HEK293 (cell line): ENCODE results near the gene ADAMTSL3.

Experiments used
- BCL11A ChIP-seq: fragments of 450-650 bp; formaldehyde crosslinking; IDR thresholded peaks from 2 replicates; pipeline ENCODE4 v1.5.1; 2016; ENCODE audit warnings: low read depth, missing biosample characterization, missing genetic modification characterization
- GLI2 ChIP-seq: fragments of 450-650 bp; formaldehyde crosslinking; IDR thresholded peaks from 2 replicates; pipeline ENCODE4; 2017; ENCODE audit warnings: missing biosample characterization, missing genetic modification characterization, low read depth, borderline replicate concordance
- SP3 ChIP-seq: fragments of 450-650 bp; formaldehyde crosslinking; IDR thresholded peaks from 2 replicates; pipeline ENCODE4 v1.5.1; 2016; ENCODE audit warnings: missing biosample characterization, missing genetic modification characterization
- TCF7L2 ChIP-seq: IDR thresholded peaks from 2 replicates; pipeline ENCODE4 v1.6.1; 2011; ENCODE audit warnings: low read depth, mild to moderate bottlenecking, inconsistent platforms, low read length, moderate library complexity, borderline replicate concordance
- ZNF157 ChIP-seq: fragments of 450-650 bp; formaldehyde crosslinking; IDR thresholded peaks from 2 replicates; pipeline ENCODE4 v1.5.1; 2016; ENCODE audit warnings: missing biosample characterization, missing genetic modification characterization
- ZNF274 ChIP-seq, 2 experiments: fragments of 200-500 bp in 1 of 2; fragments of 450-650 bp in 1 of 2; sonication (Bioruptor generic) in 1 of 2; formaldehyde crosslinking in 1 of 2; IDR thresholded peaks; 2 replicates each; pipeline versions ENCODE4 v1.5.1 to v1.6.1; 2014 to 2016; ENCODE audit warnings: borderline replicate concordance in 1 of 2, inconsistent platforms in 1 of 2, low read length in 1 of 2, missing biosample characterization in 1 of 2, missing genetic modification characterization in 1 of 2
- ZNF391 ChIP-seq: fragments of 450-650 bp; formaldehyde crosslinking; IDR thresholded peaks from 2 replicates; pipeline ENCODE4 v1.5.1; 2016; ENCODE audit warnings: low read depth, missing biosample characterization, missing genetic modification characterization, borderline replicate concordance
- TF ChIP-seq, protein P1 (sequence below): fragments of 450-650 bp; formaldehyde crosslinking; IDR thresholded peaks from 2 replicates; pipeline ENCODE4 v1.5.1; 2016; ENCODE audit warnings: missing biosample characterization, missing genetic modification characterization
- TF ChIP-seq, protein P2 (sequence below): fragments of 450-650 bp; formaldehyde crosslinking; IDR thresholded peaks from 2 replicates; pipeline ENCODE4 v1.5.1; 2016; ENCODE audit warnings: missing biosample characterization, missing genetic modification characterization
- TF ChIP-seq, protein P3 (sequence below): fragments of 450-650 bp; formaldehyde crosslinking; IDR thresholded peaks from 2 replicates; pipeline ENCODE4 v1.5.1; 2016; ENCODE audit warnings: missing biosample characterization, missing genetic modification characterization
- TF ChIP-seq, protein P4 (sequence below): fragments of 450-650 bp; formaldehyde crosslinking; IDR thresholded peaks from 2 replicates; pipeline ENCODE4 v1.5.1; 2017; ENCODE audit warnings: missing biosample characterization, missing genetic modification characterization
- TF ChIP-seq, protein P5 (sequence below): fragments of 450-650 bp; formaldehyde crosslinking; IDR thresholded peaks from 2 replicates; pipeline ENCODE4 v1.5.1; 2016; ENCODE audit warnings: missing biosample characterization, missing genetic modification characterization
- TF ChIP-seq, protein P6 (sequence below): IDR thresholded peaks from 2 replicates; pipeline ENCODE4 v1.6.1; 2011; ENCODE audit warnings: mild to moderate bottlenecking, low read depth, low read length, borderline replicate concordance

DNA sequence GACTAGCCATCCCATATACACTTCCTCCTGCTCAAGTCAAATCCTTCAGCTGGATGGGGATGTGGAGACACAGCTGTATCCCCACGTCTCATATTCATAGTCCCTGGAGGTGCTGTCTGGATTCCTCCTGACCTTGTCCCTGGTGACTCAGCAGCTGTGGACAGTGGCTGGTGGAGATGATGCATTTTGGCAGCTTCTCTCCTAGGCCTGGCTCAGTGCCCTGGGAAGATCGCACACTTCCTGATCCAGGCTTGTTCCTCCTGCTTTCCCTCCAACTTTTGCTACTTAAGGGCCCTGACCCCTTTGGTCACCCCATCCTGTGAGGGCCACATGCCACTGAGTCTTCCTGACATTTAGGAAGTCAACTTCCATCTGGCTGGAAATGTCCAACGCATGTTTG, 44.4 kb downstream of the ADAMTSL3 start:
- TF ChIP-seq TCF7L2: no peak
- TF ChIP-seq, protein P1, sequence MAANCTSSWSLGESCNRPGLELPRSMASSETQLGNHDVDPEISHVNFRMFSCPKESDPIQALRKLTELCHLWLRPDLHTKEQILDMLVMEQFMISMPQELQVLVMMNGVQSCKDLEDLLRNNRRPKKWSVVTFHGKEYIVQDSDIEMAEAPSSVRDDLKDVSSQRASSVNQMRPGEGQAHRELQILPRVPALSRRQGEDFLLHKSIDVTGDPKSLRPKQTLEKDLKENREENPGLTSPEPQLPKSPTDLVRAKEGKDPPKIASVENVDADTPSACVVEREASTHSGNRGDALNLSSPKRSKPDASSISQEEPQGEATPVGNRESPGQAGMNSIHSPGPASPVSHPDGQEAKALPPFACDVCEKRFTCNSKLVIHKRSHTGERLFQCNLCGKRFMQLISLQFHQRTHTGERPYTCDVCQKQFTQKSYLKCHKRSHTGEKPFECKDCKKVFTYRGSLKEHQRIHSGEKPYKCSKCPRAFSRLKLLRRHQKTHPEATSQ (tag by site-specific recombination): no peak
- no peak for TF ChIP-seq ZNF274 (IDR thresholded peaks at IDR 0.05; ENCODE audit: low read length)
- no peak for TF ChIP-seq ZNF274 (tag by site-specific recombination; IDR thresholded peaks at IDR 0.05; ENCODE audit: borderline replicate concordance)
- TF ChIP-seq, protein P2, sequence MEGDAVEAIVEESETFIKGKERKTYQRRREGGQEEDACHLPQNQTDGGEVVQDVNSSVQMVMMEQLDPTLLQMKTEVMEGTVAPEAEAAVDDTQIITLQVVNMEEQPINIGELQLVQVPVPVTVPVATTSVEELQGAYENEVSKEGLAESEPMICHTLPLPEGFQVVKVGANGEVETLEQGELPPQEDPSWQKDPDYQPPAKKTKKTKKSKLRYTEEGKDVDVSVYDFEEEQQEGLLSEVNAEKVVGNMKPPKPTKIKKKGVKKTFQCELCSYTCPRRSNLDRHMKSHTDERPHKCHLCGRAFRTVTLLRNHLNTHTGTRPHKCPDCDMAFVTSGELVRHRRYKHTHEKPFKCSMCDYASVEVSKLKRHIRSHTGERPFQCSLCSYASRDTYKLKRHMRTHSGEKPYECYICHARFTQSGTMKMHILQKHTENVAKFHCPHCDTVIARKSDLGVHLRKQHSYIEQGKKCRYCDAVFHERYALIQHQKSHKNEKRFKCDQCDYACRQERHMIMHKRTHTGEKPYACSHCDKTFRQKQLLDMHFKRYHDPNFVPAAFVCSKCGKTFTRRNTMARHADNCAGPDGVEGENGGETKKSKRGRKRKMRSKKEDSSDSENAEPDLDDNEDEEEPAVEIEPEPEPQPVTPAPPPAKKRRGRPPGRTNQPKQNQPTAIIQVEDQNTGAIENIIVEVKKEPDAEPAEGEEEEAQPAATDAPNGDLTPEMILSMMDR: no peak
- no peak for TF ChIP-seq ZNF157
- TF ChIP-seq, protein P3, sequence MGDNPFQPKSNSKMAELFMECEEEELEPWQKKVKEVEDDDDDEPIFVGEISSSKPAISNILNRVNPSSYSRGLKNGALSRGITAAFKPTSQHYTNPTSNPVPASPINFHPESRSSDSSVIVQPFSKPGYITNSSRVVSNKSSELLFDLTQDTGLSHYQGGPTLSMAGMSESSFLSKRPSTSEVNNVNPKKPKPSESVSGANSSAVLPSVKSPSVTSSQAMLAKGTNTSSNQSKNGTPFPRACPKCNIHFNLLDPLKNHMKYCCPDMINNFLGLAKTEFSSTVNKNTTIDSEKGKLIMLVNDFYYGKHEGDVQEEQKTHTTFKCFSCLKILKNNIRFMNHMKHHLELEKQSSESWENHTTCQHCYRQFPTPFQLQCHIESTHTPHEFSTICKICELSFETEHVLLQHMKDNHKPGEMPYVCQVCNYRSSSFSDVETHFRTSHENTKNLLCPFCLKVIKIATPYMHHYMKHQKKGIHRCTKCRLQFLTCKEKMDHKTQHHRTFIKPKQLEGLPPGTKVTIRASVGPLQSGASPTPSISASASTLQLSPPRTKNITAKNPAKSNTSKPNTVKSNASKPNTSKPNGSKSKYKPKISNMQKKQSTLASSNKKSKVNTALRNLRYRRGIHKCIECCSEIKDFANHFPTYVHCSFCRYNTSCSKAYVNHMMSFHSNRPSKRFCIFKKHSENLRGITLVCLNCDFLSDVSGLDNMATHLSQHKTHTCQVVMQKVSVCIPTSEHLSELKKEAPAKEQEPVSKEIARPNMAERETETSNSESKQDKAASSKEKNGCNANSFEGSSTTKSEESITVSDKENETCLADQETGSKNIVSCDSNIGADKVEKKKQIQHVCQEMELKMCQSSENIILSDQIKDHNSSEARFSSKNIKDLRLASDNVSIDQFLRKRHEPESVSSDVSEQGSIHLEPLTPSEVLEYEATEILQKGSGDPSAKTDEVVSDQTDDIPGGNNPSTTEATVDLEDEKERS: no peak
- no peak for TF ChIP-seq BCL11A (tag by site-specific recombination)
- TF ChIP-seq SP3: no peak
- TF ChIP-seq GLI2 (tag by site-specific recombination): no peak
- TF ChIP-seq, protein P4, sequence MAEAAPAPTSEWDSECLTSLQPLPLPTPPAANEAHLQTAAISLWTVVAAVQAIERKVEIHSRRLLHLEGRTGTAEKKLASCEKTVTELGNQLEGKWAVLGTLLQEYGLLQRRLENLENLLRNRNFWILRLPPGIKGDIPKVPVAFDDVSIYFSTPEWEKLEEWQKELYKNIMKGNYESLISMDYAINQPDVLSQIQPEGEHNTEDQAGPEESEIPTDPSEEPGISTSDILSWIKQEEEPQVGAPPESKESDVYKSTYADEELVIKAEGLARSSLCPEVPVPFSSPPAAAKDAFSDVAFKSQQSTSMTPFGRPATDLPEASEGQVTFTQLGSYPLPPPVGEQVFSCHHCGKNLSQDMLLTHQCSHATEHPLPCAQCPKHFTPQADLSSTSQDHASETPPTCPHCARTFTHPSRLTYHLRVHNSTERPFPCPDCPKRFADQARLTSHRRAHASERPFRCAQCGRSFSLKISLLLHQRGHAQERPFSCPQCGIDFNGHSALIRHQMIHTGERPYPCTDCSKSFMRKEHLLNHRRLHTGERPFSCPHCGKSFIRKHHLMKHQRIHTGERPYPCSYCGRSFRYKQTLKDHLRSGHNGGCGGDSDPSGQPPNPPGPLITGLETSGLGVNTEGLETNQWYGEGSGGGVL (tag by site-specific recombination): no peak
- TF ChIP-seq, protein P5, sequence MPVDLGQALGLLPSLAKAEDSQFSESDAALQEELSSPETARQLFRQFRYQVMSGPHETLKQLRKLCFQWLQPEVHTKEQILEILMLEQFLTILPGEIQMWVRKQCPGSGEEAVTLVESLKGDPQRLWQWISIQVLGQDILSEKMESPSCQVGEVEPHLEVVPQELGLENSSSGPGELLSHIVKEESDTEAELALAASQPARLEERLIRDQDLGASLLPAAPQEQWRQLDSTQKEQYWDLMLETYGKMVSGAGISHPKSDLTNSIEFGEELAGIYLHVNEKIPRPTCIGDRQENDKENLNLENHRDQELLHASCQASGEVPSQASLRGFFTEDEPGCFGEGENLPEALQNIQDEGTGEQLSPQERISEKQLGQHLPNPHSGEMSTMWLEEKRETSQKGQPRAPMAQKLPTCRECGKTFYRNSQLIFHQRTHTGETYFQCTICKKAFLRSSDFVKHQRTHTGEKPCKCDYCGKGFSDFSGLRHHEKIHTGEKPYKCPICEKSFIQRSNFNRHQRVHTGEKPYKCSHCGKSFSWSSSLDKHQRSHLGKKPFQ: no peak
- TF ChIP-seq, protein P6, sequence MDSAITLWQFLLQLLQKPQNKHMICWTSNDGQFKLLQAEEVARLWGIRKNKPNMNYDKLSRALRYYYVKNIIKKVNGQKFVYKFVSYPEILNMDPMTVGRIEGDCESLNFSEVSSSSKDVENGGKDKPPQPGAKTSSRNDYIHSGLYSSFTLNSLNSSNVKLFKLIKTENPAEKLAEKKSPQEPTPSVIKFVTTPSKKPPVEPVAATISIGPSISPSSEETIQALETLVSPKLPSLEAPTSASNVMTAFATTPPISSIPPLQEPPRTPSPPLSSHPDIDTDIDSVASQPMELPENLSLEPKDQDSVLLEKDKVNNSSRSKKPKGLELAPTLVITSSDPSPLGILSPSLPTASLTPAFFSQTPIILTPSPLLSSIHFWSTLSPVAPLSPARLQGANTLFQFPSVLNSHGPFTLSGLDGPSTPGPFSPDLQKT: no peak
- no peak for TF ChIP-seq ZNF391 (tag by site-specific recombination)
